Fibroblast of villous mesenchyme (primary cell): ENCODE results near the gene PDE4D. TPM values are rescaled to one million over a fixed set of nuclear protein-coding genes. Genes with fewer than 3 reads are reported as not detected.

Experiments used
- DNase-seq: peaks from one replicate; pipeline ENCODE4 v3.0.0-alpha.2; 2010; ENCODE audit warnings: low read depth
- H3K4me3 ChIP-seq: 2 replicates; pipeline ENCODE4 v1.5.1; 2011; ENCODE audit warnings: low read depth, mild to moderate bottlenecking, low read length
- CTCF ChIP-seq: IDR thresholded peaks from 2 replicates; pipeline ENCODE4 v1.5.1; 2012; ENCODE audit warnings: low read depth, mild to moderate bottlenecking, low read length; ENCODE audit not compliant: insufficient read depth
- total RNA-seq: library from RNA; depleted of rRNA; stranded (reverse); fragments of >200 nt; gene quantifications from 2 replicates; pipeline ENCODE4 v1.2.3, GENCODE V29; 2012

The PDE4D gene
- total RNA-seq, 1 donor, result 6.0 TPM

- TF ChIP-seq CTCF, result no peak
- no peak for DNase-seq
- no peak overlapping the region for H3K4me3 ChIP-seq
Measured at GRCh38 chr5:58980890-58981289, 912.6 kb downstream of the PDE4D start.

- DNase-seq, result no peak
- TF ChIP-seq CTCF, result no peak
- no peak overlapping the region for H3K4me3 ChIP-seq
Measured at GRCh38 chr5:58979090-58979489, 914.4 kb downstream of the PDE4D start.

- DNase-seq, result no peak
- no peak for TF ChIP-seq CTCF
- no peak overlapping the region for H3K4me3 ChIP-seq
Measured at GRCh38 chr5:58974601-58975000, 918.9 kb downstream of the PDE4D start.

GRCh38 chr5:58974083-58974482 lies 919.4 kb downstream of the PDE4D start:
- TF ChIP-seq CTCF, result no peak
- peak; percentile 50 for DNase-seq
- no peak overlapping the region for H3K4me3 ChIP-seq

- peak; percentile 10 for DNase-seq
- no peak for TF ChIP-seq CTCF
- H3K4me3 ChIP-seq, result no peak overlapping the region
Measured at GRCh38 chr5:58972301-58972700, 921.2 kb downstream of the PDE4D start.

GRCh38 chr5:58970766-58971165 lies 922.8 kb downstream of the PDE4D start:
- no peak overlapping the region for H3K4me3 ChIP-seq
- no peak for TF ChIP-seq CTCF
- no peak for DNase-seq

GRCh38 chr5:58969795-58970194 lies 923.7 kb downstream of the PDE4D start:
- no peak for DNase-seq

More at GRCh38 chr5:58969795-58970194, 923.7 kb downstream of the PDE4D start:
- H3K4me3 ChIP-seq, result no peak overlapping the region
- TF ChIP-seq CTCF, result no peak
